ELR (cell line): ENCODE results near the gene ORAI1.
"Not testable (repeated sequence)": the region's sequence is repeated elsewhere in the genome, so short reads cannot be mapped to it uniquely, and the experiment has no call there.

ENCODE experiments used
- DNase-seq: peaks from one replicate; pipeline ENCODE4 v3.0.0-alpha.2; 2015; ENCODE audit warnings: low read depth

ORAI1 gene

DNA sequence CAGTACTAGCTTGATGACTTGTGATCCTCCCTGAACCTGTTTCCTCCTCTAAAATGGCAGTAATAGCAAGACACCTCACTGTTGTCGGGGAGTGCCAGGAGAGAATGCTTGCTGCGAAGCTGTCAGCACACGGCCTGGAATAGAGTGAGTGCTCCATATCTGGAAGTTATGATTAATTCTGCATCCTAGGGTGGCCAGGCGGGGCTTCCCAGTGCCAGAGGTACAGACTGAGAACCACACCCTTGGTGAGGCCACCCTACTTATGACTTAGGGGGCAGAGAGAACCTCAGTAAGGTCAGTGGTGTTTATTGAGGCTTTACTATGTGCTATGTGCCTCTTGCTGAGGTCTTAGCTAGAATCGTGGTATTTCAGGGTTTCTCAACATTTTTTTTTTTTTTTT lies 23.0 kb downstream of the ORAI1 start:
- DNase-seq, result no peak

DNA sequence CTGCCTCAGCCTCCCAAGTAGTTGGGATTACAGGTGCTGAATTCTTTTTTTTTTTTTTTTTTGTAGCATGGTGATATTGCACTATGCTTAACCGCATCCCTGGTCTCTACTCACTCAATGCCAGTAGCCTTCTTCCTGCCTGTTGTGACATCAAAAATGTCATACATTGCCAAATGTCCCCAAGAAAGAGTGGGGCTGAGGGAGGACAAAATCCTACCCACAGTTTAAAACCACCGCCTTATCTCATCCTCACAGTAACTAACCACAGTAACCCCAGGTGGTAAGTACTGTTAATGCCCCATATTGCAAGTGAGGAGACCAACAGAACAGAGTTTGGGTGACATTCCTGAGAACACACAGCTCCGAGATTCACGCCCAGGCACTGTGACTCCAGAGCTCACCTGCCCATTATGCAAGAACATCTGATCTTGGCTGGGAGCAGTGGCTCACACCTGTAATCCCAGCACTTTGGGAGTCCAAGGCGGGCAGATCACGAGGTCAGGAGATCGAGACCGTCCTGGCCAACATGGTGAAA lies 23.6 kb downstream of the ORAI1 start:
- no peak for DNase-seq

DNA sequence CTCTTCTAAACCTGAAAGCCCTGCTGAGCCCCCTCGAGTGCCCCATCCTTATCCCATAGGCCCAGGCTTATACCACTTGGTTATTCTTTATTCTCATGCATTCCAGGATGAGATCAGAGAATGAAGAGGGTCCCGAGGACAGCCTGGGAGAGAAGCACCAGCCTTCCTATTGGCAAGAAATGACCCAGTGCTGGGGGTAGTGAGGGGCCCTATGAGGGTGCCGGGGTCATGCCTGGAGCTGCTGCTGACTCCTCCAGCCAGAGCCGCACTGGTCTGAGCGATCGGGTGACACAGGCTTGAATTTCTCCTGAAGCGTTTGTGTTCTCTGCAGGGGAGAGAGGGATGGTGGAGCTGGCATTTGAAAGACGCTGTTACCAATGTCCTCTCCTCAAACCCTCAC lies 25.0 kb downstream of the ORAI1 start:
- no peak for DNase-seq

DNA sequence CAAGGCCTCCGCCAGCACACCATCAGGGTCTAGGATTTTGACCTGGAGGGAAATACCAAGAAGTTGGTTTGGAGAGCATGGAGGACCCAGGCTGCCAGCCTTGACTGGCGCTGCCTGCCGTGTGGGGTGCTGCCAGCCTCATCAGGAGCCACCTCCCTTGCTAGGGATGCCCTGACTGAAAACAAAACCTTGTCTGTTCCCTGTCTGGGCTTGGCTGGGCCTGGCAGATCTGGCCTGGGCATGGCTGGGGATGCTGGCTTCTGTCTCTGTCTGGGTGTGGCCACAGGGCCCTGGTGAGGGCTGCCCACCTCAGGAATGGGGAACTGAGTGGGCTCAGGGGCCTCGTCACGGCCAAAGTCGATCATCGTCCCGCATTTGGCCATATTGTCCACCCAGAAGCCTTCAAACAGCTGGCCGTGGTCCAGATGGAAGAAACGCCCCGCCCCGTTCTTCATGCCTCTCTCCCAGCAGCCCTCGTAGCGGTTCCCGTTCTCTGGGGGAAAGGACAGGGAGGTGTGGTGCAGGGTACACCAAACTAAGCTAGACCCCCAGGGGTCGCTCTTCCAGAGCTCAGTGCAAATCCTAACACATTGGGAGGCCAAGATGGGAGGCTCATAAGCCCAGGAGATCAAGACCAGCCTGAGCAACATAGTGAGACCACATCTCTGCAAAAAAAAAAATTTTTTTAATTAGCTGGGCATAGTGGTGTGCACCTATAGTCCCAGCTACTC lies 26.6 kb downstream of the ORAI1 start:
- DNase-seq, result no peak

DNA sequence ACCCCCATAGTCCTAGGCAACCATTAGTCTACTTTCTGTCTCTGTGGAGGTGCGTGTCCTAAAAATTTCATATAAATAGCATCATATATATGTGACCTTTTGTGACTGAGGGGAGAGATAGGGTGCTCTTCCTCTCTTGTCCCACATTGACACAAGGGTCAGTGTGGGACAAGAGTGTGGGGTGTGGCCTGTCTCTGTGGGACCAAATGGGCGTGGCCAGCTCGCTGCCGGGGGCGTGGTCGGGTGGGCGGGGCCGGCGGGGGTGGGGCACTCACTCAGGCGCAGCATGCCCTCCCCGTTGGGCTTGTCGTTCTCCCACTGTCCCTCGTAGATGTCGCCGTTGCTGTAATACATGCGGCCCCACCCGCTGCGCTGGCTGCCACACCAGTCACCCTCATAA lies 27.7 kb downstream of the ORAI1 start:
- no peak for DNase-seq

DNA sequence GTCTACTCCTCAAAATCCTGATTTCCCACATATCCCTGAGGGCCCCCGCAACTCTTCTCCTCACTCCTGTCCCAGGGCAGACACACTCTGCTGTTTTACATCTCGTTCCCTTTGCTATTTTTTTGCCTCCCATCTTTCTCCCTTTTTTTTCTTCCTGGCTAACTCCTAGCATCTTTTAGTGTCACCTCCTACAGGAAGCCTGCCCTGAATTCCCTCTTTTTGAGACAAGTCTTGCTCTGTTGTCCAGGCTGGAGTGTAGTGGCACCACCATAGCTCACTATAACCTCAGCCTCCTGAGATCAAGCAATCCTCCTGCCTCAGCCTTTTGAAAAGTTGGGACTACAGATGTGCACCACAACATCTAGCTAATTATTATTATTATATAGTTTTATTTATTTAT lies 29.8 kb downstream of the ORAI1 start:
- DNase-seq, result no peak

DNA sequence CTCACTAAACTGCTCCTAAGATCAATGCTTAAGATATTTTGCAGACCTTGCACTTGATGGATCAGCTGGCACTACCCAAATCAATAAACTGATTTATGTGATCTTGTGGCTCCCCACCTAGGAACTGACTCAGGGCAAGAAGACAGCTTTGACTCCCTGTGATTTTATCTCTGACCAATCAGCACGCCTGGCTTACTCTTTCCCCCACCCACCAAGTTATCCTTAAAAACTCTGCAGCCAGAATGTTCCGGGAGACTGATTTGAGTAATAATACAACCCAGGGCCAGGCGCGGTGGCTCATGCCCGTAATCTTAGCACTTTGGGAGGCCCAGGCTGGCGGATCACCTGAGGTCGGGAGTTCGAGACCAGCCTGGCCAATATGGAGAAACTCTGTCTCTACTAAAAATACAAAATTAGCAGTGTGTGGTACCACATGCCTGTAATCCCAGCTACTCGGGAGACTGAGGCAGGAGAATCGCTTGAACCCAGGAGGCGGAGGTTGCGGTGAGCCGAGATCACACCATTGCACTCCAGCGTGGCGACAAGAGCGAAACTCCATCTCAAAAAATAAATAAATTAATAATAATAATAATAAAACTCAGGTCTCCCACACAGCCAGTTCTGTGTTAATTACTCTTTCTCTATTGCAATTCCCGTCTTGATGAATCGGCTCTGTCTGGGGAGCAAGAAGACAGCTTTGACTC lies 31.1 kb downstream of the ORAI1 start:
- peak; percentile 20 for DNase-seq

DNA sequence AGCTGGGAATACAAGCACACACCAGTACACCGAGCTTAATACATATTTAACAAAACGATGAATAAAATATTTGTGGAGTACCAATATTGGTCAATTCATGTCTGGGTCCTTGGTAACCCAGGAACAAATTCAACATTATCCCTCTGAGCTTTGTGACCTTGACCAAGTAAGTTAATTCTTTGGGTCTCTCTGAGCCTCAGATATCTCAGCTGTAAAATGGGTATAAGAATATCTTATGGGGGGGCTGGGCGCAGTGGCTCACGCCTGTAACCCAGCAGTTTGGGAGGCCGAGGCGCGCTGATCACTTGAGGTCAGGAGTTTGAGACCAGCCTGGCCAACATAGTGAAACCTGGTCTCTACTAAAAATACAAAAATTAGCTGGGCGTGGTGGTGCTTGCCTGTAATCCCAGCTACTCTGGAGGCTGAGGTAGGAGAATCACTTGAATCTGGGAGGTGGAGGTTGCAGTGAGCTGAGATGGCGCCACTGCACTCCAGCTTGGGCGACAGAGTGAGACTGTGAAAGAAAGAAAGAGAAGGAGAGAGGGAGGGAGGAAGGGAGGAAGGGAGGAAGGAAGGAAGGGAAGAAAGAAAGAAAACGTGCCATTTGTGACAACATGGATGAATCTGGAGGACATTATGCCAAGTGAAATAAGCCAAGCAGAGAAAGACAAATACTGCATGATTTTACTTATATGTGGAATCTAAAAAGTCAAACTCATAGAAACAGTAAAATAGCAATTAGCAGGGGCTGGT lies 35.2 kb downstream of the ORAI1 start:
- not testable (repeated sequence) for DNase-seq

DNA sequence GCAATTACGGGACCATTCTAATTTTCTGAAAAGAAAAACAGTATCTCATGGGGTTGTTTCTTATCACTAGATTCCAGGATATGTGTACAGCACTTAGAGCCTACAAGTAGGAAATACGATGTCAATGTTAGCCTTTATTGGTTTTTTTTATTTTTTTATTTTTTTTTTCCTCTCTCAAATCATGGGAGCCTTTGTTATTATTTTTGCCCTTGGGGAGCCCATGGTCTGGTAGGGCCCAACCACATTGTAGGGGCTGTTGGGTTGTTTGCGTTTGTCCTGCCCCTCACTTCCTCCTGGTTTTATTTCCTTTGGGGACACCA lies 37.2 kb downstream of the ORAI1 start:
- no peak for DNase-seq

DNA sequence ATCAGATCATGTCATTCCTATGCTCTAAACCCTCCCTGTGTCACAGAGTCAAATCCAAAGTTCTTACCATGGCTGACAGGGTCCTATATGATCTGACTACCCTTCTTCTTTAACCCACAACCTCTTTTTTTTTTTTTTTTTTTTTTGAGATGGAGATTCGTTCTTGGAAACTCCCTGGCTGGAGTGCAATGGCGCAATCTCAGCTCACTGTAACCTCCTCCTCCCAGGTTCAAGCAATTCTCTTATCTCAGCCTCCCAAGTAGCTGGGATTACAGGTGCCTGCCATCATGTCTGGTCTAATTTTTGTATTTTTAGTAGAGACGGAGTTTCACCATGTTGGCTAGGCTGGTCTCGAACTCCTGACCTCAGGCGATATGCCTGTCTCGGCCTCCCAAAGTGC lies 40.5 kb downstream of the ORAI1 start:
- not testable (repeated sequence) for DNase-seq

DNA sequence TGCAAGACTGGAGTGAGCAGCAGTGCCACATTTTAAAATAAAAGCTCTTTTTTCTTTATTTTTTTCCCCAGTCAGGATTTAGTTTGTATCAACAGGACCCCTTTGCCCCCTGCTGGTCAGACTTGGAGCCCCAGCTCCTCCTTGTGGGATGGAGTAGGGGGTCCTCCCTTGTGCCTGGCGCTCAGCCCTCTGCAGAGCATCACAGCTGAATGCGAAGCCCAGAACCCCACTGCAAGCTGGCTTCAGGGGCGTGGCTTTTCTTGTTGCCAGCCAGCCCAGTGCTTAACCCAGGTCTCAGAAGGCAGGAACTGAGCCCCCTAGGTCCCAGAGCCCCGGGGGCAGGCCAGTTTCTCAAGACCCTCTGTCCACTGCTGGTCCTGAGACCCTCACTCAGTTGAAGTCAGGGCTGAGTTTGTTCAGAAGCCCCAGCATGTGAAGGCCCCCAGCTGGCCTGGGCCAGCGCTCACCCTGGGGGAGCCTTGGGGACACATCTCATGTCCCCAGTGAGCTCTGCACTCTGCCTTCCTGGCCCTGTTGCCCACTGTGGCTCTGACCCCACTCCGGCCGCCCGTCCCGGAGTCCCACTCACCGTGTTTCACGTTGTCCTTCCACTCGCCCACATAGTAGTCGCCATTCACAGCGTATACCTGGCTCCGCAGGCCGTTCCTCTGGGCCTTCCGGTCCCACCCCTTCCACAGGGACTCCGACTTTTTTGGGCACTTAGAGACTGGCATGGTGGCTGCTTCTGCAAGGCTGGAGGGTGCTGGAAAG lies 42.6 kb downstream of the ORAI1 start:
- peak; percentile 66 for DNase-seq

DNA sequence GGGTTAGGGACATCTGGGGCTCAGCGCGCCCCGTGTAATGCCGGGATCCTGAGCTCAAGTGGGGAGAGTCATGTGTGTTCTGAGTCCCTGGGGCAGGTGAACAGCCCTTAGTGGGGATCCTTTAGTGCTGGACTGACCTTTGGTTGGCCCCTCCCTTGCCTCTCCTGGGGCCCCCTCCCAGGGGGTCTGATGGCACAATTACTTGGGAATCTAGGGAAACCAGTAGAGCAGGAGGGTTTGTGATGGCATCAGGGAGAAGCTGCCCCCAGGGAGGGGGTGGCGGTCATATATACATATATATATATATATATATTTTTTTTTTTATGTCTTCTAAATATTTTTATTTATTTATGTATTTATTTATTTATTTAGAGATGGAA lies 43.2 kb downstream of the ORAI1 start, which contains the start of gene MORN3:
Gene MORN3, minus strand, starts transcription at position 134 of the 380 bp plus-strand sequence. CDS start 171 bp downstream, outside the sequence.
- DNase-seq, result no peak

DNA sequence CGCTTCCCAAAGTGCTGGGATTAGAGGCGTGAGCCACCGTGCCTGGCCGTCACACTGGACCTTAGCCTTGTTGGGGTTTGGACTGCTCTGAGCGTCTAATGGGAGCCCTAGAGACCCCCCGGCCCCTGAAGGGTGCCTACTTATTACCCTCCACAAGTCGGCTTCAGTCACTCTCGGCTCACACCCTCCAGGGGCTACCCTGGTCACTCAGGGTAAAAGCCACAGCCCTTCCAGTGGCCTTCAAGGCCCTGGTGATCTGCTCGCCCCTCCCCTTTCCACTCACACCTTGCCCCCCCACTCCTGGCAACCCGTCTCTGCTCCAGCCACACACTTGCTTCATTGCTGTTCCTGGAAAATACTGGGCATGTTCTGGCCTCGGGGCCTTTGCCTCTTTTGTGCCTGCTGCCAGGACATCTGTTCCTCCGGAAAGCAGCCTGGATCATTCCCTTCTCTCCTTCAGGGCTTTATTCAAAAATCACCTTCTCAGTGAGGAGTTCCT lies 46.7 kb downstream of the ORAI1 start:
- DNase-seq, result no peak

DNA sequence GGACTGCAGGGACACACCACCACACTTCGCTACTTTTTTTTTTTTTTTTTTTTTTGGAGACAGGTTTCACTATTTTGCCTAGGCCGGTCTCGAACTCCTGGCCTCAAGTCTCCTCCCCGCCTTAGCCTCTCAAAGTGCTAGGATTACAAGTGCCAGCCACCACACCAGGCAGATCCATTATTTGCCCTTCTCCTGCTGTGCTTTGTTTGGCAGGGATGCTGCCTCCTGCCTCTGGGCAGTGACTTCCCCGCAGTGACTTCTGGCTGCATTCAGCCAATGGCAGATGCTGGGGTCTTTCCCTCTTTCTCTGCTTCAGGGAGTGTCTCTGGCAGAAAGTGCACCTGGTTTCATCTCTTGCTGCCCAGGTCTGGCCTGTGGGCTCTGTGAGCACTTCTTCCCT lies 49.9 kb downstream of the ORAI1 start:
- DNase-seq, result no peak

DNA sequence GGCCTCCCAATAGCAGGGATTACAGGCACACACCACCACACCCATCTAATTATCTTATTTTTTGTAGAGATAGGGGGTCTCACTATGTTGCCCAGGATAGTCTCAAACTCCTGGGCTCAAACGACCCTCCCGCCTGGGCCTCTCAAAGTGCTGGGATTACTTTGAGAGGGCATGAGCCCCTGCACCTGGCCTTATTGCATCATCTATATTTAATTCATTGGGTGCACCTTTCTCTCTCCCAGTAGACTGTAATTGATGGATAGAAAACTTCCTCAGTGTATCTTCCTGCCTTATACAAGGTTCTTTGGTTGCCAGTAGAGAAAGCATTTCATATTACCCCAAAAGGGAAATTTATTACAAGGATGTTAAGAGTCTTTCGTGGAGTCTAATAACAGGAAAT lies 52.0 kb downstream of the ORAI1 start:
- DNase-seq, result no peak

DNA sequence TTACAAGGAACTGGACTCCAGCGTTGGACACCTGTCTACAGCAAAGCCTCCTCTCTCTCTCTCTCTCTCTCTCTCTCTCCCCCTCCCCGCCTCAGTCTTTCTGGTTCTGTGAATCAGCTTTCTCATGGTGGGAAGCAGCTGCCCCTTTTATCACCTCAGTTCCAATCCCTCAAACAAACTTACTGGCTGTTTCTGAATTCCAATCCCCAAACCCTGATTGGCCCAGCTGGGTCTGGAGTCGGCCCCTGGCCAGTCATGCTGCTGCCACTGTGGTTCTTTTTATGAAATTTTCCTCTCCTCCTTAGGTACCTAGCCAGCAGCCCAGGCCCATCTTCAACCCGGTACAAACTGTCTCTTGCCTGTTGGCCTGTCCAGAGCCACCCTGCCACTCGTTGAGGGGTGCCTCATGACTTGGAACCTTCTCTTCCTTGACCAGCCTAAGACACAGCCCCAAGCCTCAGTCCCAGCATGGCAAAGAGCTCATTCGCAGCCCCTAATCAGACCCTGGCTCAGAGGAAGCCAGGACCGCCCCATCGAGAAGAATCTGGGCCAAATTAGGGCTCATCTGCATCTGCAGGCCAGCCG lies 52.5 kb downstream of the ORAI1 start:
- no peak for DNase-seq

DNA sequence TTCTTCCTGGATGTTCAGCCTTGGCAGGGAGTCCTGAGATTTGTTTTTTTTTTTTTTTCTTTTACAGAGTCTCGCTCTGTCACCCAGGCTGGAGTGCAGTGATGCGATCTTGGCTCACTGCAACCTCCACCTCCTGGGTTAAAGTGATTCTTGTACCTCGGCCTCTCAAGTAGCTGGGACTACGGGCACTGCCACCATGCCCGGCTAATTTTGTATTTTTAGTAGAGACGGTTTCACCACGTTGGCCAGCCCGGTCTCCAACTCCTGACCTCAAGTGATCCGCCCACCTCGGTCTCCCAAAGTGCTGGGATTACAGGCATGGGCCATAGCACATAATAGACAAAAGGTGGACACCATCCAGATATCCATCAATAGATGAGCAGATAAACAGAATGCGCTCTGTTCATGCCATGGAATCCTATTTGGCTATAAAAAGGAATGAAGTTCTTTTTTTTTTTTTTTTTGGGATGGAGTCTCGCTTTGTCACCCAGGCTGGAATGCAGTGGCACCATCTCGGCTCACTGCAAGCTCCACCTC lies 53.4 kb downstream of the ORAI1 start:
- not testable (repeated sequence) for DNase-seq

DNA sequence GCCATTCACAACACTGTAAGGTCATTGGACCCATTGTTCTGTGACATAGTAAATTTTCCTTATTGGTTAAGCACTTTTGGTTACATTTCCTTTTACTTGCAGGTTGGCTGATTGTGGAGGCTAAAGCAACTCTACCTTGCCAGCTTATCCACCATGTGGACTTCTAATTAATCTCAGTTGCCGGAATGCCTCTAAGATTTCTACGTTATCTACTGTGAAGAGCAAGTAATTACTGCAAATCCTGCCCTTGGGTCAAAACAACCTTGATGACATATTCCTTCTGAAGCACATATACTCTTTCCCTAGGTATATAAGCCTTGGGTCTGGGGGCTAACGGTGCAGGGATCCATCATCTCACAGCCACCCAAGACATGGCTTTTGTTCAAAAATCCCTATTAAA lies 62.6 kb downstream of the ORAI1 start:
- no peak for DNase-seq

DNA sequence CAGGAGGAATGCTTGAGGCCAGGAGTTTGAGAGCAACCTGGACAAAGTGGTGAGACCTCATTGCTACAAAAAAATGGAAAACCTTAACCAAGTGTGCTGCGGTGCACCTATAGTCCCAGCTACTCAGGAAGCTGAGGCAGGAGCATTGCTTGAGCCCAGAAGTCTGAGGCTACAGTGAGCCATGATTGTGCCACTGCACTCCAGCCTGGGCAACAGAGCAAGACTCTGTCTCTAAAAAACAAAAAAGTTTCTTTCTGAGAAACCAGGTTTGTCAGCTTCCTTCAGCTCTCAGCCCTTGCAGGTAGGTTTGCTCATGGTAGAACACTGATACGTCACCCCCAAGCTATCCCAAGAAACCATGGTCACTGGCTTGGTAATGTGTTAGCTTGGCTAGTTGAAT lies 63.1 kb downstream of the ORAI1 start:
- DNase-seq, result no peak
